ENCODE data around the gene JMJD6. TPM values are rescaled to one million over a fixed set of nuclear protein-coding genes. Genes with fewer than 3 reads are reported as not detected.

Gene JMJD6
- total RNA-seq, 2 experiments from 2014 or later = 39.9 to 71.2 TPM

- POLR2A ChIA-PET = no interaction called here
- Histone ChIP-seq H3K4me1 (ENCODE audit: insufficient read depth, low read length, poor library complexity, severe bottlenecking) (peaks cover 25% of the 10 kb centered on the region), H2AFZ (ENCODE audit: low read length) (no peak overlapping the region), H3K4me2 (ENCODE audit: low read length) (peak overlapping the region; percentile 91), H4K20me1 (ENCODE audit: insufficient read depth, low read length) (no peaks in the 10 kb centered on the region), H3K27ac (ENCODE audit: low read depth, low read length, poor library complexity, severe bottlenecking) (no peak overlapping the region), H3K36me3 (ENCODE audit: insufficient read depth, low read length) (no peaks in the 10 kb centered on the region), H3K9me2 (ENCODE audit: insufficient read depth, low read length) (no peaks in the 10 kb centered on the region), H3K4me3 (ENCODE audit: low read depth, low read length, poor library complexity, severe bottlenecking) (peak overlapping the region; percentile 77), H3K79me2 (ENCODE audit: insufficient read depth, low read depth, low read length) (peaks cover 5% of the 10 kb centered on the region; the same call in 1 of the 2 replicates), H3K9me3 (ENCODE audit: low read length) (peaks cover 7% of the 10 kb centered on the region; the same call in 1 of the 2 replicates)
- TF ChIP-seq, protein P1, sequence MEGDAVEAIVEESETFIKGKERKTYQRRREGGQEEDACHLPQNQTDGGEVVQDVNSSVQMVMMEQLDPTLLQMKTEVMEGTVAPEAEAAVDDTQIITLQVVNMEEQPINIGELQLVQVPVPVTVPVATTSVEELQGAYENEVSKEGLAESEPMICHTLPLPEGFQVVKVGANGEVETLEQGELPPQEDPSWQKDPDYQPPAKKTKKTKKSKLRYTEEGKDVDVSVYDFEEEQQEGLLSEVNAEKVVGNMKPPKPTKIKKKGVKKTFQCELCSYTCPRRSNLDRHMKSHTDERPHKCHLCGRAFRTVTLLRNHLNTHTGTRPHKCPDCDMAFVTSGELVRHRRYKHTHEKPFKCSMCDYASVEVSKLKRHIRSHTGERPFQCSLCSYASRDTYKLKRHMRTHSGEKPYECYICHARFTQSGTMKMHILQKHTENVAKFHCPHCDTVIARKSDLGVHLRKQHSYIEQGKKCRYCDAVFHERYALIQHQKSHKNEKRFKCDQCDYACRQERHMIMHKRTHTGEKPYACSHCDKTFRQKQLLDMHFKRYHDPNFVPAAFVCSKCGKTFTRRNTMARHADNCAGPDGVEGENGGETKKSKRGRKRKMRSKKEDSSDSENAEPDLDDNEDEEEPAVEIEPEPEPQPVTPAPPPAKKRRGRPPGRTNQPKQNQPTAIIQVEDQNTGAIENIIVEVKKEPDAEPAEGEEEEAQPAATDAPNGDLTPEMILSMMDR (conservative IDR thresholded peaks at IDR 0.05; ENCODE audit: low read length) = no peak
- no peak for TF ChIP-seq EZH2phosphoT487 (IDR thresholded peaks at IDR 0.05; ENCODE audit: borderline replicate concordance, low read depth, low read length)
- DNase-seq (ENCODE audit: low spot score) = no peak
- no TSS peak for BruUV-seq (replicated peaks)
- CTCF ChIA-PET (ENCODE audit: unreplicated experiment) = interaction anchor here (0.5 kb wide), 1 partner anchor 206 kb away, joined by 3 read pairs; the partner anchor contains the start of gene AANAT
- intact Hi-C loops (cut with micrococcal nuclease; ENCODE audit: unreplicated experiment) = loop anchor here (5.0 kb wide), 1 partner anchor 116 kb away; no protein-coding TSS in a partner anchor
These were observed 53.5 kb downstream of the JMJD6 start for GRCh38 chr17:76672892-76673291.

GRCh38 chr17:76672270-76672851 is 54.0 kb downstream of the JMJD6 start:
- peaks cover 7% of the 10 kb centered on the region; the same call in 1 of the 2 replicates for H3K9me3 ChIP-seq (ENCODE audit: low read length)
- H3K79me2 ChIP-seq (ENCODE audit: insufficient read depth, low read depth, low read length) = peaks cover 5% of the 10 kb centered on the region; the same call in 1 of the 2 replicates
- peaks cover 25% of the 10 kb centered on the region for H3K4me1 ChIP-seq (ENCODE audit: insufficient read depth, low read length, poor library complexity, severe bottlenecking)
- H3K4me3 ChIP-seq (ENCODE audit: low read depth, low read length, poor library complexity, severe bottlenecking) = peak overlapping the region; percentile 77
- peak overlapping the region; percentile 91 for H3K4me2 ChIP-seq (ENCODE audit: low read length)
- no peaks in the 10 kb centered on the region for H3K36me3 ChIP-seq (ENCODE audit: insufficient read depth, low read length)
- peak overlapping the region; percentile 89 for H2AFZ ChIP-seq (ENCODE audit: low read length)
- no peaks in the 10 kb centered on the region for H4K20me1 ChIP-seq (ENCODE audit: insufficient read depth, low read length)
- TF ChIP-seq, protein P1 (conservative IDR thresholded peaks at IDR 0.05; ENCODE audit: low read length) = no peak
- TF ChIP-seq EZH2phosphoT487 (IDR thresholded peaks at IDR 0.05; ENCODE audit: borderline replicate concordance, low read depth, low read length) = no peak; the same call in 1 of the 2 replicates
- ChIA-PET CTCF (ENCODE audit: unreplicated experiment) (no interaction called here), POLR2A (interaction anchor here (0.6 to 1.9 kb wide), 10 partner anchors 10 to 773 kb away, joined by 3 to 19 read pairs (median 4); partner anchors contain the start of genes JMJD6 and METTL23)
- TSS peak; percentile 98 for BruUV-seq (replicated peaks)
- no peaks in the 10 kb centered on the region for H3K9me2 ChIP-seq (ENCODE audit: insufficient read depth, low read length)
- H3K27ac ChIP-seq (ENCODE audit: low read depth, low read length, poor library complexity, severe bottlenecking) = peak overlapping the region; percentile 71
- DNase-seq (ENCODE audit: low spot score) = peak; percentile 33
- intact Hi-C loops (cut with micrococcal nuclease; ENCODE audit: unreplicated experiment) = loop anchor here (5.0 kb wide), 1 partner anchor 115 kb away; no protein-coding TSS in a partner anchor

DNA sequence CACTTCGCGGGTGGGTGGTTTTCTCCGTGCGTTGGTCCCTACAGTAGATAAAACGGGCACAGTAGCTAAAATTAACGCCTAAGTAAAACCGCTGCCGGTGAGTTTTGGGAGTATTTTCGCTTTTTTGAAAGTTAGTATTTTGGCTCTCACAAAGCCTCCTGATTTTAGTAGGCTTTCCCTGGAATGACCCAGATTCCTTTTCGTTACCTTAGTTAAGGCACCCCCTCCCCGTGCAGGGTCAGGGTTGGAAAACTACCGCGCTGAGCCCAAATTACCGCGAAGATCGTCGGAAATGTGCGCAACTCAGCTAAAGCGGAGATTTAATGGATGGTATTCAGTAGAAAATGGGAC is 54.5 kb downstream of the JMJD6 start:
- intact Hi-C loops (cut with micrococcal nuclease; ENCODE audit: unreplicated experiment) = loop anchor here (5.0 kb wide), 1 partner anchor 115 kb away; no protein-coding TSS in a partner anchor
- H4K20me1 ChIP-seq (ENCODE audit: insufficient read depth, low read length) = no peaks in the 10 kb centered on the region
- H2AFZ ChIP-seq (ENCODE audit: low read length) = peak overlapping the region; percentile 89
- H3K9me2 ChIP-seq (ENCODE audit: insufficient read depth, low read length) = no peaks in the 10 kb centered on the region
- TF ChIP-seq, protein P1 (conservative IDR thresholded peaks at IDR 0.05; ENCODE audit: low read length) = no peak
- no peak; the same call in 1 of the 2 replicates for TF ChIP-seq EZH2phosphoT487 (IDR thresholded peaks at IDR 0.05; ENCODE audit: borderline replicate concordance, low read depth, low read length)
- ChIA-PET CTCF (ENCODE audit: unreplicated experiment) (no interaction called here), POLR2A (interaction anchor here (0.5 to 1.9 kb wide), 13 partner anchors 10 to 773 kb away, joined by 3 to 19 read pairs (median 4); partner anchors contain the start of genes JMJD6 and METTL23)
- peaks cover 7% of the 10 kb centered on the region; the same call in 1 of the 2 replicates for H3K9me3 ChIP-seq (ENCODE audit: low read length)
- DNase-seq (ENCODE audit: low spot score) = no peak
- H3K79me2 ChIP-seq (ENCODE audit: insufficient read depth, low read depth, low read length) = peaks cover 5% of the 10 kb centered on the region; the same call in 1 of the 2 replicates
- H3K4me2 ChIP-seq (ENCODE audit: low read length) = peak overlapping the region; percentile 91
- H3K27ac ChIP-seq (ENCODE audit: low read depth, low read length, poor library complexity, severe bottlenecking) = peak overlapping the region; percentile 71
- peaks cover 25% of the 10 kb centered on the region for H3K4me1 ChIP-seq (ENCODE audit: insufficient read depth, low read length, poor library complexity, severe bottlenecking)
- H3K4me3 ChIP-seq (ENCODE audit: low read depth, low read length, poor library complexity, severe bottlenecking) = peak overlapping the region; percentile 77
- no peaks in the 10 kb centered on the region for H3K36me3 ChIP-seq (ENCODE audit: insufficient read depth, low read length)
- BruUV-seq (replicated peaks) = no TSS peak
